Measurements from ENCODE around the gene LRP8. TPM values are rescaled to one million over a fixed set of nuclear protein-coding genes. Genes with fewer than 3 reads are reported as not detected.

Gene LRP8
- total and polyA plus RNA-seq, 2 of the 4 experiments (the other 2 are of a cell fraction) = 12.0 to 12.1 TPM

- Histone ChIP-seq H4K8ac (ENCODE audit: low read depth in 2 of 2, low read length in 2 of 2) (no peak overlapping the region), H2BK120ac (ENCODE audit: low read depth, low read length) (no peak overlapping the region), H2AFZ (replicated peaks; ENCODE audit: low read length, poor library complexity) (no peak overlapping the region), H3K27ac (ENCODE audit: insufficient read depth, low read length) (no peak overlapping the region), H3K56ac (ENCODE audit: extremely low read depth, insufficient read depth, low read length) (no peak overlapping the region), H4K91ac (ENCODE audit: insufficient read depth, low read depth, low read length) (no peak overlapping the region), H3K9ac (ENCODE audit: low read depth, low read length) (no peak overlapping the region), H3K9me1 (ENCODE audit: insufficient read depth, low read length) (no peaks in the 10 kb centered on the region), H3K4me1 (ENCODE audit: control insufficient read depth, insufficient read depth, low read length) (no peaks in the 10 kb centered on the region), H3K4me3 (ENCODE audit: insufficient read depth, low read depth, low read length) (no peak overlapping the region), H3K4me2 (ENCODE audit: low read depth, low read length) (no peak overlapping the region), H4K5ac (ENCODE audit: low read depth, low read length) (no peak overlapping the region), H2AK9ac (replicated peaks; ENCODE audit: low read depth, low read length, poor library complexity) (no peak overlapping the region), H3K36me3 (ENCODE audit: control insufficient read depth, insufficient read depth, low read length) (no peaks in the 10 kb centered on the region), H3K18ac (ENCODE audit: low read depth, low read length) (no peak overlapping the region), H3K27me3 (ENCODE audit: control insufficient read depth, insufficient read depth, low read length) (peaks cover 24% of the 10 kb centered on the region), H3K79me1 (ENCODE audit: low read depth in 1 of 2, low read length in 2 of 2) (no peaks in the 10 kb centered on the region), H2BK15ac (ENCODE audit: low read depth, low read length) (no peak overlapping the region), H2BK20ac (ENCODE audit: low read depth, low read length) (no peak overlapping the region), H3K9me3 (ENCODE audit: control insufficient read depth, insufficient read depth, low read length) (no peaks in the 10 kb centered on the region), H2AK5ac (ENCODE audit: low read depth, low read length) (no peak overlapping the region), H3K14ac (replicated peaks; ENCODE audit: low read depth, low read length) (no peak overlapping the region), H3K23ac (ENCODE audit: low read depth, low read length) (no peak overlapping the region), H4K20me1 (ENCODE audit: insufficient read depth, low read length) (no peaks in the 10 kb centered on the region), H3K4ac (ENCODE audit: low read depth, low read length) (no peak overlapping the region), H2BK5ac (ENCODE audit: low read depth, low read length, poor library complexity, severe bottlenecking) (no peak overlapping the region)
- TF ChIP-seq MXI1 (IDR thresholded peaks at IDR 0.05; ENCODE audit: borderline replicate concordance, low read depth, low read length) = no peak
- TF ChIP-seq RAD21 (IDR thresholded peaks at IDR 0.05; ENCODE audit: low read length) = no peak
- TF ChIP-seq FOS (IDR thresholded peaks at IDR 0.05; ENCODE audit: low read depth, low read length) = no peak
- no peak for TF ChIP-seq MAZ (IDR thresholded peaks at IDR 0.05; ENCODE audit: borderline replicate concordance, low read depth, low read length)
- TF ChIP-seq NFE2L2 (IDR thresholded peaks at IDR 0.05; ENCODE audit: low read depth, low read length) = no peak
- TF ChIP-seq RFX5 (IDR thresholded peaks at IDR 0.05; ENCODE audit: low read depth, low read length) = no peak
- no peak for TF ChIP-seq BHLHE40 (IDR thresholded peaks at IDR 0.05; ENCODE audit: low read depth, low read length)
- TF ChIP-seq CTCF (conservative IDR thresholded peaks at IDR 0.05; ENCODE audit: low read depth, low read length) = no peak
- TF ChIP-seq CHD1 (IDR thresholded peaks at IDR 0.05; ENCODE audit: low read depth, low read length) = no peak
- no peak for TF ChIP-seq SMC3 (IDR thresholded peaks at IDR 0.05; ENCODE audit: low read depth, low read length)
- no peak for TF ChIP-seq MAFK (IDR thresholded peaks at IDR 0.05; ENCODE audit: low read depth, low read length)
- no peak for TF ChIP-seq RCOR1 (IDR thresholded peaks at IDR 0.05; ENCODE audit: insufficient replicate concordance, low read length)
- no peak for TF ChIP-seq CEBPB (IDR thresholded peaks at IDR 0.05; ENCODE audit: low read depth, low read length)
- TF ChIP-seq POLR2A (IDR thresholded peaks at IDR 0.05; ENCODE audit: low read depth, low read length) = no peak
- TF ChIP-seq, protein P1, sequence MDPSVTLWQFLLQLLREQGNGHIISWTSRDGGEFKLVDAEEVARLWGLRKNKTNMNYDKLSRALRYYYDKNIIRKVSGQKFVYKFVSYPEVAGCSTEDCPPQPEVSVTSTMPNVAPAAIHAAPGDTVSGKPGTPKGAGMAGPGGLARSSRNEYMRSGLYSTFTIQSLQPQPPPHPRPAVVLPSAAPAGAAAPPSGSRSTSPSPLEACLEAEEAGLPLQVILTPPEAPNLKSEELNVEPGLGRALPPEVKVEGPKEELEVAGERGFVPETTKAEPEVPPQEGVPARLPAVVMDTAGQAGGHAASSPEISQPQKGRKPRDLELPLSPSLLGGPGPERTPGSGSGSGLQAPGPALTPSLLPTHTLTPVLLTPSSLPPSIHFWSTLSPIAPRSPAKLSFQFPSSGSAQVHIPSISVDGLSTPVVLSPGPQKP (IDR thresholded peaks at IDR 0.05; ENCODE audit: borderline replicate concordance, low read depth, low read length) = no peak
- TF ChIP-seq USF2 (IDR thresholded peaks at IDR 0.05; ENCODE audit: low read depth, low read length) = no peak
- in situ Hi-C loops (cut with MboI; ENCODE audit: low sequenced_read_pairs) (no loop called here), intact Hi-C loops (cut with micrococcal nuclease) (no loop called here), dilution Hi-C loops (cut with HindIII; ENCODE audit: low sequenced_read_pairs, unreplicated experiment) (no loop called here)
- POLR2A ChIA-PET (ENCODE audit: unreplicated experiment) = no interaction called here
- no TSS peak for BruUV-seq (replicated peaks)
- no CpG with 5 or more reads among the region's 5 CpGs for WGBS, 2 experiments (ENCODE audit: extremely low coverage in 2 of 2, insufficient read length in 1 of 2)
- ATAC-seq (ENCODE audit: low read depth) (no peak), DNase-seq (no peak)
- CTCF ChIA-PET = no interaction called here
These were observed 9.6 kb upstream of the LRP8 start for GRCh38 chr1:53337499-53337898.

All from IMR-90 (cell line).